SK-MEL-5 (cell line): ENCODE data around the gene PSMA1. TPM values are rescaled to one million over a fixed set of nuclear protein-coding genes. Genes with fewer than 3 reads are reported as not detected.

ENCODE experiments used
- DNase-seq: peaks from one replicate; pipeline ENCODE4 v3.0.0-alpha.2; 2016; ENCODE audit warnings: low read depth, low spot score
- in situ Hi-C: cut with HindIII; loops from 2 replicates; pipeline ENCODE4 v1.10.0; 2016; ENCODE audit warnings: low sequenced_read_pairs, high pct_unique_total_duplicates, low pct_unique_long_range_greater_than_20kb
- small RNA-seq, 2 experiments: library from RNA; depleted of rRNA; stranded (forward); fragments of <200 nt; gene quantifications; one replicate each; pipeline ENCODE3, GENCODE V24; 2014
- total RNA-seq: library from RNA; depleted of rRNA; stranded (reverse); fragments of >200 nt; shearing (Covaris generic); gene quantifications from 2 replicates; pipeline ENCODE4 v1.2.3, GENCODE V29; 2014; rRNA removed

Gene PSMA1
- total RNA-seq, 1 experiment from 2014 or later, result 284 TPM

DNA sequence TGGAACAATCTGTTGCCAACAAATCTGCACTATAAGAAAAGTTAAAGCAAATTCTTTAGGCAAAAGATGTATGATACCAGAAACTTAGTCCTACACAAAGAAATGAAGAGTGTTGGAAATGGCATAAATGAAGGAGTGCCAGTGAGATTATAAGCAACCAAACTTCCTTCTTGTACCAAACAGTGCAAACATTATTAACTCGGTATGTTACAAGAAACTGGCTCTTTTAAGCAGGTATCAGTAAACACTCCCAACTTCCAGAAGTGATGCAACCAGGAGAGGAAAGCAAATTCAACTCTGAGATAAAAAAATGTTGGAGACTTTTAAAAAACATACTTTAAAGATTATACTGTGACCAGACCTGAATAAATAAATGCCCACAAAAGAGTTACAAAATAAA is 49.1 kb downstream of the PSMA1 start:
- in situ Hi-C loops, result no loop called here
- no peak for DNase-seq

- DNase-seq, result no peak
- in situ Hi-C loops, result no loop called here
Measured at GRCh38 chr11:14463623-14464022, 56.6 kb downstream of the PSMA1 start.

DNA sequence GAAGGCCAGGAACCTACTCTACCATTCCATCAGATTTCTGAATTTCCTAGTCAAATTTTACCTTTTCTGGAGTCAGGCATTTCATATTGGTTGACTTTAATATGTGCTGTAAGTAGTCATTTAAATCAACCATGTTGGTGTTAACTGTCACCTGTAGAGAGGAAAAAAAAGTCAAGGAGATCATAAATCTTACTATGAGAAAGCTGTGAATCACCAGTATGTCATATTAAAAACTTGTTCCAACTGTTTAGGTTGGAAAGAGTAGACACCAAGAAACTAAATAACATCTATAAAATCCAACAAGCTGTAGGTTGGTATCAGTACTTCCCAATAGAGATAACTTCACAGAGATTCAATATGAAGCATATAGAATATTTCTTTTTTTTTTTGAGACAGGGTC is 60.0 kb downstream of the PSMA1 start:
- no peak for DNase-seq
- in situ Hi-C loops, result no loop called here

DNA sequence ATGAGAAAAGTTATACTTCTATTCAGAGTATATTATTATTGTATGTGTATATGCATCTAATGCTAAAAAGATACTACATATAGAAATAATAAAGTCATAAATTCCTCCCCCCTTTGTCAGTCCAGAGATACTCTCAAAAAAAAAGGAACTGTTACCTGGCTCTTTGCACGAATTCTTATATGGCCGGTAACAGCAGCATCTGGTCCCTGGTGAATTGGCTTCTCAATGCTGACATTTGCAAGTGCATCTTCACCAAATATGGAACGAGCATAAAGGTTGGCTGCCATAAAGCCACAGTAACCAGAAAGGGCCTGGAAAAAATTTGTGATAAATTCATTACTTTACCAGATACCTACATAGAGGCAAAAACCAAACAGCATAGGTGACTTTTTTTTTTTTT is 61.8 kb downstream of the PSMA1 start:
- in situ Hi-C loops, result no loop called here
- no peak for DNase-seq

- no peak for DNase-seq
- in situ Hi-C loops, result no loop called here
Measured at GRCh38 chr11:14455648-14456430, 64.3 kb downstream of the PSMA1 start.

Small RNAs within 50 kb of the gene (small RNA-seq; reads per million reads assigned to genes)
- gene RNU7-49P, result 0 reads per million in 2 experiments

Other genes with a start within 250 kb of the PSMA1 start
- gene RRAS2, start 161.2 kb downstream of the PSMA1 start, total RNA-seq, result 32.3 and 37.3 TPM in 2 replicates
- 195 and 215 TPM in 2 replicates for gene COPB1, start 20.6 kb downstream of the PSMA1 start, total RNA-seq
- gene PDE3B, start 123.4 kb upstream of the PSMA1 start, total RNA-seq, result 11.4 and 11.9 TPM in 2 replicates